ENCODE results near the gene OSBPL3.

The OSBPL3 gene

GRCh38 chr7:24955313-24955712, 24.7 kb downstream of the OSBPL3 start:
- DNase-seq (ENCODE audit: low spot score) = no peak

- no peak for DNase-seq (ENCODE audit: low spot score)
Observed at GRCh38 chr7:24952464-24952863, 27.5 kb downstream of the OSBPL3 start.

GRCh38 chr7:24951441-24951980, 28.5 kb downstream of the OSBPL3 start:
- DNase-seq (ENCODE audit: low spot score) = no peak

DNA sequence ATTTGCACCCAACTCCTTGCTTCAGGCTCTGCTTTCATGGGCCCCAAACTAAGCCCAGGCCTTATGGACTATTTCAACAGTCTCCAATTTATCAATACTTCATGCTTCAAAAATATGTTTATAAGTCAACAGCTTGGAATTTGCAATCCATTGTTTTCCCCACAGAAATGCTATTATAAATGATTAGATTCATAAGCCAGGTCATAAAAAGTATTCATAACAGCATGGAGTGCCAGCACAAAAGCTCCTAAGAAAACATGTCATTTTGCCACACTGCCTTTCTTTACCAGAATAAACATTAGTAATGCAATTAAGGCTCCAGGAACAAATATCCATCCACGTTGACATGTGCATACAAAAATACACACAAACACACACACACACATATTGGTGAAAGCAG, 30.1 kb downstream of the OSBPL3 start:
- no peak for DNase-seq (ENCODE audit: low spot score)

GRCh38 chr7:24948739-24949138, 31.2 kb downstream of the OSBPL3 start:
- DNase-seq (ENCODE audit: low spot score) = no peak

GRCh38 chr7:24946467-24946866, 33.5 kb downstream of the OSBPL3 start:
- DNase-seq (ENCODE audit: low spot score) = no peak

- DNase-seq (ENCODE audit: low spot score) = no peak
Observed at GRCh38 chr7:24945899-24946298, 34.1 kb downstream of the OSBPL3 start.

DNA sequence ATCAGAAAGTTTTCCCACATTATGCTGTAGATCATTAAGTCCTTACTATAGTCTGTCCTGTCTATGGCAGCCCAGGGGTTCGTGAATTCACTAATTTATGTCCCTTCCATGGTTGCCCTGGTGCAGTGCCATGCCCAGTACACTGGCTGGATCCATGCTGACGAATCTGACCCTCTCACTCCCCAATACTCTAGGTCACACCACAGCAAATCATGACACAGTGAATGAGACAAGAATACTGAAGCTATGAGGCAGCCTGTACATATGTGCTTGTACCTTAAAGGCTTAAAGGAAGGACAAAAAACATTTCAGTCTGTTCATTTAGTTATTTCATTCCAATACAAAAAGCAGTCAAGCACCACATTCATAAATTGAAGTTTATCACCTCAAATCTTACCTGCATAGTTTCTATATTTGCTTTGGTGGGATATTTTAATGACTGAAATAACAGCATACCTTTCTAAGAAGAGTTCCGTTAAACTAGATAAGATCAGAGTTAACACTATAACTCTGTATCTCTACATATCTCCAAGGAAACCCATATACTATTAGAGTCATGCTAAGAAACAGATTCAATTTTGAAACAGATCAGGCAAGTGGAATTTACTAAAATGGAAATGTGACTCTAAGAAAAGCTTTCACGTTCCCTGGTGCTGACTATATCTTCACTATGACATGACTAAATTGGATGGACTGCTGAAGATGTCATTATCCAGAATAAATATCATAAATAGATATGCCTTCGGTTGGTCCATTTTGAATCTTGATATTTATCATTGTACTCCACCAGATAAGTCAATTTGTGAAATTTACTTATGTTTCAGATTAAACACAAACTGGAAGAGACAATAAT, 36.7 kb downstream of the OSBPL3 start:
- DNase-seq (ENCODE audit: low spot score) = no peak

- no peak for DNase-seq (ENCODE audit: low spot score)
Observed at GRCh38 chr7:24942226-24942625, 37.8 kb downstream of the OSBPL3 start.

DNA sequence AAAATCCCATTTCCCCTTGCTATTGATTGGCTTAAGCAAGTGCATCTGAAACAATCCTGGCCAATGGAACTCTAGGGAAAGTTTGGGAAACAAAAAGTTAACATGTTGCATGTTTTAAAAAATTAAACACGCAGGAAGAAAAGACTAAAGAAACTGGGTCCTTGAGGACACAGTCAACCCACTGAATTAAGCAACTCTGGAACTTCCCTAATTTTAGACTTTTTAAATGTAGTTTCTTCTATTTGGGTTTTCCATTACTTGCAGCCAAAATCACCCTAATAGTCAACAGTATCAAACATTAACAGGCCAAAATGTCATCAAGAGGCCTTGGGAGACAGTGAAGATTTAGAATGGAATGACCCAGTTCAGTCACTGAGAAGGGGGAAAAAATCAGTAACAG, 40.6 kb downstream of the OSBPL3 start:
- no peak for DNase-seq (ENCODE audit: low spot score)

DNA sequence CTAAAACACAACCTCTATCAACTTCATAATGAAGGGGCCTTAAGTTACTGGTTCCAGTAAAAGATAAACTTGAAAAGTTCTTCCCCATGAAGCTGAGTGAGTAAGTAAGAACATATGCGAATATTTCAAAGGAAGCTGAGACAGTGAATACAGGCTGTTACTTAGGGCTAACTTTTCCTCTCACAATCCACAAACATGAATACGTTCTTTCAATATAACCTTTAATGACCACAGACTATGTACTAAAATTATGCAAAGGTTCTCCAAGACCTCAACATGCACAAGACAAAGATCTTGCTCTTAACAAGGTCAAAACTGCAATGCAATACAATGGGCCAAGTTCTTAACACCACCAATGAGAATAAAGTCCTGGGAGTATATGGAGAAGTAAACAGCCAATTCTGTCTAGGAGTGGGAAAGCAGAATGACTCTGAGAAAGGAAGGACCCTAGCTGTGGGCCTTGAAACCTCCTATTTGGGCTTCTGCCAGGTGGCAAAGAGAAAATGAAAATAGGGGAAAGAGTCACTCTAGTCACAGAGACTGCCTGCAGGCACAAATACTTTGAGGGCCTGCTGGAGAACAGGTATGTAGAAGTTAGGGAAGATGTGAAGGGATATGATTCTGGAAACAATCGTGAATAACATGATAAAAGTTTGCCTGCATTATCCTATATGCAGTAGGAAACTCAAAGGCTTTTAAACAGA, 43.7 kb downstream of the OSBPL3 start:
- DNase-seq (ENCODE audit: low spot score) = no peak

GRCh38 chr7:24933298-24933697, 46.7 kb downstream of the OSBPL3 start:
- DNase-seq (ENCODE audit: low spot score) = no peak

DNA sequence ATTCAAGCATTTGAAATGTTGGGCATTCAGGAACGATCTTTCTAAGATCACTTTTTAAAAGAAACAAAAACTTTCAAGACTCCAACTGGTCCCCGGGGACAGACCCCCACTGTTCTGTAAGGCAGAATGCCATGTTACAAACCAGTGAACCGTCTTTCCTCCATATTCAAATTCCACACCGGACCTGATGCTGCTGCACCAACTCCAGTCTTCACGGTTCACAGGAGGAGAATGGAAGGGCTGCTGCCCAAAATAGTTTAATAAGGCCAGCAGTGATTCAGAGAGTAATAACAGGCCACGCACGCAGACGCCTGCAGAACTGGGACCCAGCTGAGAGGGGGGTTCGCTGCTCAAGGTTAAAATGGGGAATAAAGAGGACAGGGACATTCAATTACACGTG, 47.2 kb downstream of the OSBPL3 start:
- DNase-seq (ENCODE audit: low spot score) = peak; percentile 33

DNA sequence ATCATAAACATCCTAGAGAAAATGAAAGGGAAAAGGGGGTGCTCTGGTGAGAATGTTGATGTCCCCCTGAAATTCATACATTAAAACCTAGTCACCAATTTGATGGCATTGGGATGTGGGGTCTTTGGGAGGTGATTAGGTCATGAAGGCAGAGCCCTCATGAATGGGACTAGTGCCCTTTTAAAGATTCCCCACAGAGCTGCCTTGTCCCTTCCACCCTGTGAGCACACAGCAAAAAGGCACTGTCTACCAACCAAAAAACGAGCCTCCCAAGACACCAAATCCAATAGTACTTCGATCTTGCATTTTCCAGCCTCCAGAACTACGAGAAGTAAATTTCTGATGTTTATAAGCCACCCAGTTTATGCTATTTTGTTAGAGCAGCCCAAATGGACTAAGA, 47.6 kb downstream of the OSBPL3 start:
- DNase-seq (ENCODE audit: low spot score) = no peak

DNA sequence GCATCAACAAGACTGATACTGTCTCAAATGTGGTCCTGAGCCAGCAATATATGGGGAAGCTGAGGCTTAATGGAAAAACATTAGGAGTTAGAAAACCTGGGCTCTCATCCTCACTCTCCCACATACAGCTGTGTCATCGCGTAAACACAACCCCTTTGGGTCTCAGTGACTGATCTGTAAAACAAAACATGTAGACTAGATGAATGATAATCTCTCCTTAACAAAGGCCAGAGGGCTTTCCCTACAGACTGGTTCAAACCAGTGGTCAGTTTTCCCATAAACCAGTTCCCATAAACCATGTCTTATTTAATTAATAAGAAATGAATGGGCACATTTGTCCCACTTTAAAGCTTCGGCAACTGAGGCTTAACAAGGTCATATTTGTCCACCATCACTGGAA, 48.1 kb downstream of the OSBPL3 start:
- DNase-seq (ENCODE audit: low spot score) = no peak

GRCh38 chr7:24930856-24931255, 49.1 kb downstream of the OSBPL3 start:
- DNase-seq (ENCODE audit: low spot score) = no peak

DNA sequence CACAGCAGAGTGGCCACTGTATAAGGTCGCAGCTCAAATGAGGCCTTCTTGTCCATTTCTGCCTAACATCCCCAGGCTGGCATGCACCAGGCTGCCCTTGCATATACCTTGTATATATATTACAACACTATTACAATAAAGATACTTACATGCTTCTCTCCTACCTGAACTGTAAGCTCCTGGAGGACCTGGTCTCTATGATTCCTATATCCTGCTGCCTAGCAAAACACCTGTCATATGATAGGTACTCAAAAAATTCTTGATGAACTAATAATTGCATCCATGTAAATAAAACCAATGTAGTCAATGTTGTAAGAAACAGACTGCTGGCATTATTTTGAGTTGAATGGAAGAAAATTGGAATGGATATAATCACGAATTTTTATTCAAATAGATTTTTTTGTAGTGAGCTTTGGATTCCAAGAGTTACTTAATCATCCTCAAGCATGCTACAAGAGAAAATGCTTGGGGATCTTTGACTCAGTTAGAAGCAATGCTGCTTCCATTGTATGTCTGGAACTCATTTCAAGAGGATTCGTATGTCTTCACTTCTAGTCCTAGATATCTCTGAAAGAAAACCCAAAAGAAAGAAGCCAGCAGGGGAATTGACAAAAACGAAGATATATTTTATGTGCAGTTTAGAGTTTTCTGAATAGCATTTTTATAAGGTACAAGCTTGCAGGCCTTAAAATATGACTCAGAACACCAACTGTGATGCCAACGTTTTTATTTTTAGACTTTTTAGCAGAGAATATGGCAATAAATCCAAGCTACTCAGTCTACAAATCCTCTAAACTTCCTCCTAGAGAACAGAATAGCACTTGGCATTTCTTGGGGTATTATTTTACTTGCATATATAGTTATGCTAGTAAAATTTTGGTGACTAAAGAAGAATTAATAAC, 53.1 kb downstream of the OSBPL3 start:
- DNase-seq (ENCODE audit: low spot score) = no peak

GRCh38 chr7:24924375-24924774, 55.6 kb downstream of the OSBPL3 start:
- DNase-seq (ENCODE audit: low spot score) = no peak

DNA sequence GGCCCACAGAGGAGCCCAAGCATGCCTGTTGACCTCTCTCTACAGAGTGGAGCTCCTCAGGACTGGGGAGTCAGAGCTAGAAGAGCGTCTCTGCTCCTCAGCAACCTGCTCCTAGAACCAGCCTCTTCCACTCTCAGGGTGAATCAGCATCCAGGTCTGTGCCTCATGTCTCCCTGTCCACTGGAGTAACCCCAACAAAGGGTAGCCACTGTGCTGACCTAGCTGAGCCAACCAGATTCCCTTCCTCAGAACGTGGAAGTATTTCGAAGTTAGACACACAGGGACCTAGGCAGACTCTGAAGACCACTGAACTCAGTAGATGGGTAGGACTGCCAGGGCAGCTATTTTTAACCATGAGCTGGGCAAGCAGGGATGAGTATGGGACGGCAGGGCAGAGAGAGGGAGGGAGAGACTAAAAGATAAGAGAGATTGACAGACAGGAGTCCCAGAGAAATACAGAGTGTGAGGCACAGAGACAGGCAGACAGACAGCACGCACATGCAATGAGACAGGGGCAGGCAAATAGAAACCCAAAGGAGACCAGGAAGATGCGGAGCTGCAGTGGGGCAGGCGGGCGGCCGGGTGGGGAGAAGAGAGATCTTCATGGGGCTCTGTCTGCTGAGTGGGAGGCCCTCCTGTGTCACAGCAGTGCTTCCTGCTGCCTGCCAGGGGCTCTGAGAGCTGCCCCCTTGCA, 56.7 kb downstream of the OSBPL3 start:
- no peak for DNase-seq (ENCODE audit: low spot score)

- no peak for DNase-seq (ENCODE audit: low spot score)
Observed at GRCh38 chr7:24922099-24922773, 57.7 kb downstream of the OSBPL3 start.

DNA sequence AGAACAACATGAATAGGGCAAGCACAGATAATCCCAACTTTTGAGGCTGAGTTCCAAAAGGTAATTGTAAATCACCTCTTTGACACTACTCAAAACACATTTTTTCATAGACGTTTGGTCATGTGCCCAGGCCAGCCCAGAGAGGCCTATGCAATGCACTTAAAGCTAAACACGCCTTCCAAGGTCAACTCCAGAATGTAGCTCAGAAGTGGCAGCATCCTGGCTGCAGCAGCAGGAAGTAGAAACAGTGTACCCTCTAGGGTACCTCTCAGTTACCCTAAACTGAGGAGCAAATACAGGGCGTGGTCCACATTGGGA, 58.7 kb downstream of the OSBPL3 start:
- no peak for DNase-seq (ENCODE audit: low spot score)
